ENCODE measurements around the gene MST1.

- TF ChIP-seq CTCF (conservative IDR thresholded peaks at IDR 0.05; ENCODE audit: low read depth, low read length) (no peak), EZH2phosphoT487 (IDR thresholded peaks at IDR 0.05; ENCODE audit: borderline replicate concordance, low read length) (no peak), EZH2 (IDR thresholded peaks at IDR 0.05; ENCODE audit: low read length, unreplicated experiment) (no peak)
Observed at GRCh38 chr3:49665822-49666519, 23.3 kb downstream of the MST1 start.
